Measurements from ENCODE around the gene AREG.

The AREG gene

DNA sequence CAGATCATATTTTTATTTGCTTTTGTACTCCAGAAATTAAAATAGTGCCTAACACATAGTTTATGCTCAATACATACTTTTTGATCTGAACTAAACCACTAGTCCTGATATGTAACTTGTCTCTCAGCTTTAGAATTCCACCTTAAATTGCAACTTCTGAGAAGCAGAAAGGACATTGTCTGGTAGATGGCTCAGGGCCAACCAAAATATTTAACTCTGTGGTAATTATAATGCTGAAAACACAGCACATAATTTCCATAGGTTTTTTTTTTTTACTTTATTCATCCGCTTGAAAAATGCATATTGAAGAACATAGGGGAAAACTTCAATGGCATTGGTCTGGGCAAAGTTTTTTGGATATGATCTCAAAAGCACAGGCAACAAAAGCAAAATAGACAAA, 59.3 kb downstream of the AREG start:
- DNase-seq: no peak

All from anterior cingulate cortex (tissue), 58 donors.